HCT116 (cell line): ENCODE results near the gene TBXAS1. TPM values are rescaled to one million over a fixed set of nuclear protein-coding genes. Genes with fewer than 3 reads are reported as not detected.

ENCODE experiments used
- ATAC-seq: fragments of 200-7000 bp; cut with Tn5 transposase; 2 replicates; pipeline ENCODE4 v1.9.1; 2020; ENCODE audit warnings: mild to moderate bottlenecking, moderate library complexity
- BruUV-seq: library from RNA; stranded (reverse); fragments of 400-500 nt; replicated peaks from 2 replicates; lab custom pipeline; 2021; lab: Mats Ljungman, UMichigan
- CTCF ChIA-PET: fragments of 300-600 bp; sonication (Branson Sonifier 250); formaldehyde crosslinking; loops from one replicate; lab custom pipeline; 2021; ENCODE audit warnings: antibody characterized with exemption; lab: Charles Lee
- POLR2A ChIA-PET: fragments of 300-600, 350-600 bp; sonication (Branson Sonifier 250); formaldehyde crosslinking; loops from one replicate; lab custom pipeline; 2021; ENCODE audit warnings: antibody characterized with exemption; lab: Charles Lee
- RAD21 ChIA-PET, 2 experiments: fragments of 300-600 bp; sonication (Branson Sonifier 250); formaldehyde crosslinking; loops; one replicate each; lab custom pipeline; 2023; ENCODE audit warnings: low total read pairs in 2 of 2; ENCODE audit not compliant: uncharacterized antibody in 2 of 2, unreplicated experiment in 2 of 2, low non-redundant PET in 1 of 2; lab: Charles Lee
- DNase-seq: peaks from one replicate; pipeline ENCODE4 v3.0.0-alpha.2; 2010; ENCODE audit warnings: low read depth, low spot score
- H2AFZ ChIP-seq: fragments of 200-600 bp; shearing (Covaris generic), sonication (generic); 2 replicates; pipeline ENCODE4 v1.6.1; 2017; ENCODE audit warnings: low read depth, mixed run types, mixed read lengths, antibody characterized with exemption, low read length; ENCODE audit not compliant: poor library complexity, severe bottlenecking
- H3K27ac ChIP-seq: 2 replicates; pipeline ENCODE4 v1.5.1; 2012; ENCODE audit warnings: low read depth, low read length
- H3K27me3 ChIP-seq: fragments of 200-600 bp; sonication (generic); 2 replicates; pipeline ENCODE4 v1.6.1; 2016; ENCODE audit warnings: mixed run types, low read length, mixed read lengths; ENCODE audit not compliant: insufficient read depth
- H3K36me3 ChIP-seq, 2 experiments: fragments of 200-500 bp in 1 of 2; fragments of 200-600 bp in 1 of 2; sonication (Bioruptor generic) in 1 of 2; sonication (generic) in 1 of 2; 2 replicates each; pipeline versions ENCODE4 v1.5.1 to v1.6.1; 2014 to 2016; ENCODE audit warnings: low read length in 2 of 2, inconsistent platforms in 1 of 2, mixed read lengths in 1 of 2, mixed run types in 1 of 2; ENCODE audit not compliant: insufficient read depth in 2 of 2, control insufficient read depth in 1 of 2
- H3K4me1 ChIP-seq, 2 experiments: fragments of 200-600 bp in 1 of 2; sonication (generic) in 1 of 2; 2 replicates each; pipeline versions ENCODE4 v1.5.1 to v1.6.1; 2012 to 2017; ENCODE audit warnings: low read length in 2 of 2, inconsistent platforms in 1 of 2, mild to moderate bottlenecking in 1 of 2, mixed read lengths in 1 of 2, mixed run types in 1 of 2, moderate library complexity in 1 of 2; ENCODE audit not compliant: insufficient read depth in 2 of 2, control insufficient read depth in 1 of 2
- H3K4me2 ChIP-seq: fragments of 200-600 bp; sonication (generic); 2 replicates; pipeline ENCODE4 v1.6.1; 2017; ENCODE audit warnings: mixed run types, low read length, mixed read lengths
- H3K4me3 ChIP-seq, 2 experiments: fragments of 200-600 bp in 1 of 2; sonication (generic) in 1 of 2; replicated peaks in 1 of 2; 2 replicates each; pipeline ENCODE4 v1.5.1; 2011 to 2016; ENCODE audit warnings: low read length in 2 of 2, control low read depth in 1 of 2, low read depth in 1 of 2, mild to moderate bottlenecking in 1 of 2, mixed read lengths in 1 of 2, mixed run types in 1 of 2
- H3K79me2 ChIP-seq: fragments of 200-600 bp; sonication (generic); 2 replicates; pipeline ENCODE4 v1.6.1; 2017; ENCODE audit warnings: mild to moderate bottlenecking, mixed run types, low read length, moderate library complexity, mixed read lengths; ENCODE audit not compliant: insufficient read depth
- H3K9ac ChIP-seq: fragments of 200-600 bp; sonication (generic); 2 replicates; pipeline ENCODE4 v1.6.1; 2016; ENCODE audit warnings: low read length, mixed read lengths
- H3K9me2 ChIP-seq: fragments of 200-600 bp; sonication (generic), shearing (Covaris generic); 2 replicates; pipeline ENCODE4 v1.6.1; 2017; ENCODE audit warnings: mixed run types, mild to moderate bottlenecking, moderate library complexity; ENCODE audit not compliant: insufficient read depth
- H3K9me3 ChIP-seq, 2 experiments: fragments of 200-500 bp in 1 of 2; fragments of 200-600 bp in 1 of 2; sonication (Bioruptor generic) in 1 of 2; sonication (generic) in 1 of 2; 2 replicates each; pipeline ENCODE4 v1.6.1; 2014 to 2017; ENCODE audit warnings: low read length in 2 of 2, mixed read lengths in 2 of 2, inconsistent platforms in 1 of 2, low read depth in 1 of 2, mild to moderate bottlenecking in 1 of 2, mixed run types in 1 of 2, moderate library complexity in 1 of 2; ENCODE audit not compliant: control insufficient read depth in 1 of 2, insufficient read depth in 1 of 2
- H4K20me1 ChIP-seq: fragments of 200-600 bp; sonication (generic), shearing (Covaris generic); 2 replicates; pipeline ENCODE4 v1.6.1; 2017; ENCODE audit warnings: mixed run types, mild to moderate bottlenecking, moderate library complexity; ENCODE audit not compliant: insufficient read depth
- CBX3 ChIP-seq: IDR thresholded peaks from 2 replicates; pipeline ENCODE4 v1.6.1; 2012; ENCODE audit warnings: low read depth
- EGR1 ChIP-seq: IDR thresholded peaks from 2 replicates; pipeline ENCODE4 v1.6.1; 2012; ENCODE audit warnings: low read depth
- ELF1 ChIP-seq: IDR thresholded peaks from 2 replicates; pipeline ENCODE4 v1.6.1; 2012; ENCODE audit warnings: low read depth, borderline replicate concordance
- EZH2 ChIP-seq: fragments of 200-600 bp; sonication (generic); IDR thresholded peaks from 2 replicates; pipeline ENCODE4 v1.6.1; 2017; ENCODE audit warnings: antibody characterized with exemption, mixed run types
- EZH2phosphoT487 ChIP-seq: fragments of 200-600 bp; IDR thresholded peaks from 2 replicates; pipeline ENCODE4 v1.6.1; 2018; ENCODE audit warnings: antibody characterized with exemption, borderline replicate concordance
- JUND ChIP-seq: IDR thresholded peaks from 2 replicates; pipeline ENCODE4 v1.6.1; 2012
- POLR2A ChIP-seq: IDR thresholded peaks from 2 replicates; pipeline ENCODE4 v1.7.0; 2011; ENCODE audit warnings: borderline replicate concordance; ENCODE audit not compliant: insufficient read depth, insufficient read length; ENCODE audit errors: extremely low read depth
- POLR2AphosphoS5 ChIP-seq: IDR thresholded peaks from 2 replicates; pipeline ENCODE4 v1.6.1; 2011; ENCODE audit warnings: mild to moderate bottlenecking, low read depth, low read length, moderate library complexity
- RAD21 ChIP-seq: IDR thresholded peaks from 2 replicates; pipeline ENCODE4 v1.6.1; 2012; ENCODE audit warnings: low read depth, mild to moderate bottlenecking
- SIN3A ChIP-seq: IDR thresholded peaks from 2 replicates; pipeline ENCODE4 v1.6.1; 2012; ENCODE audit warnings: low read depth
- SP1 ChIP-seq: IDR thresholded peaks from 2 replicates; pipeline ENCODE4 v1.6.1; 2012; ENCODE audit warnings: low read depth
- SRF ChIP-seq: IDR thresholded peaks from 2 replicates; pipeline ENCODE4 v1.6.1; 2012; ENCODE audit warnings: low read depth
- TCF7L2 ChIP-seq: IDR thresholded peaks from 2 replicates; pipeline ENCODE4 v1.7.0; 2011; ENCODE audit warnings: borderline replicate concordance, inconsistent platforms; ENCODE audit not compliant: insufficient read depth, insufficient read length; ENCODE audit errors: extremely low read depth
- YY1 ChIP-seq: IDR thresholded peaks from 2 replicates; pipeline ENCODE4 v1.6.1; 2011; ENCODE audit warnings: low read length, low read depth, moderate library complexity, mild to moderate bottlenecking; ENCODE audit not compliant: insufficient replicate concordance; ENCODE audit errors: extremely low read depth
- ZFX ChIP-seq: fragments of 450-650 bp; IDR thresholded peaks from 2 replicates; pipeline ENCODE4 v1.6.1; 2017
- ZNF274 ChIP-seq: fragments of 200-500 bp; sonication (Bioruptor generic); IDR thresholded peaks from 2 replicates; pipeline ENCODE4 v1.6.1; 2014; ENCODE audit warnings: mild to moderate bottlenecking, low read depth, low read length, inconsistent platforms
- intact Hi-C: fragments of 100-400 bp; cut with micrococcal nuclease; formaldehyde crosslinking; loops from 2 replicates; pipeline ENCODE4 v1.10.0; 2022
- total RNA-seq: library from RNA; stranded (reverse); gene quantifications from one replicate; pipeline ENCODE4 v1.2.1, GENCODE V29; 2021; ENCODE audit not compliant: unreplicated experiment
- TF ChIP-seq, protein P1 (sequence below): IDR thresholded peaks from 2 replicates; pipeline ENCODE4 v1.6.1; 2012
- TF ChIP-seq, protein P2 (sequence below): IDR thresholded peaks from 2 replicates; pipeline ENCODE4 v1.6.1; 2012
- TF ChIP-seq, protein P3 (sequence below): IDR thresholded peaks from 2 replicates; pipeline ENCODE4 v1.6.1; 2011; ENCODE audit warnings: mild to moderate bottlenecking, low read length, moderate library complexity; ENCODE audit not compliant: insufficient replicate concordance; ENCODE audit errors: extremely low read depth
- TF ChIP-seq, protein P4 (sequence below): IDR thresholded peaks from 2 replicates; pipeline ENCODE4 v1.6.1; 2012; ENCODE audit warnings: low read depth

The TBXAS1 gene
- total RNA-seq, 1 experiment from 2014 or later = 1.4 TPM

DNA sequence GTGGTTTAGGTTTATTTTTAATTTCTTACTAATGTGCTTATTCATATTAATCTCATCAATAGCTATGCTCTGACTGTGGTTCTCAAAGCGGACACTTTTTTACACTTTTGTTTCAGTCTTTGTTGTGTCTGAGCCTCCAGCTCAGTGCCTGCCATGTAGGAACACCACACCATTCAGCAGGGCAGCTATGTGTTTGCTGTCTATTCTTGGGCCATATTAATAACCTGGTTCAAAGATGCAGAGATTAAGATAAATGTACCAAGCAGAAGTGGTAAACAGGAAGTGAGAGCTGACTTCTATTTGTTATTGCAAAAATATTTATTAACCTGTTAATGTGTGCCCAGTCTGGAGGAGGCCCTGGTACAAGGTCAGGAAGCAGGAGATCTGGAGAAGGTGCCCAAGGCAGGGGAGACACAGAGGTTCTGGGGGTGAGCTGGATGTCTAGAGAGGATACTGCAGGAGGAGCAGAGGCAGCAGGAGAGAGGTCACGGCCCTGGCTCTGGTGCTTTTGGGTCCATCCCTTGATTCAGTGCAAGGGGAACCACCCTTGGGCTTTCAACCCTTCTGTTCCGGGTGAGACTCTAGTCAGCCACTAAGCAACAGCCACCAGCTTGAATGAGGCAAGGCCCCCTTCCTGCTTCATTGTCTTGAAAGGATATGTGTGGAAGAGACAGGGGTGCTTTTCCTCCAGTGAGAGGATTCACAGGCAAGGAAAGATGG, 1.9 kb downstream of the TBXAS1 start:
- Histone ChIP-seq H3K4me2 (no peak overlapping the region), H3K27ac (no peak overlapping the region), H3K4me1 (peaks cover 0 to 3% of the 10 kb centered on the region in 2 experiments; a peak in 2 of 4 replicates), H3K9me2 (no peaks in the 10 kb centered on the region), H3K4me3 (no peak overlapping the region), H4K20me1 (no peaks in the 10 kb centered on the region), H3K27me3 (peaks cover 5% of the 10 kb centered on the region; the same call in 1 of the 2 replicates), H3K36me3 (no peaks in the 10 kb centered on the region), H3K79me2 (no peaks in the 10 kb centered on the region), H3K9me3 (no peaks in the 10 kb centered on the region), H3K9ac (no peak overlapping the region), H2AFZ (no peak overlapping the region)
- ChIA-PET RAD21 (no interaction called here), POLR2A (no interaction called here), CTCF (no interaction called here)
- intact Hi-C loops = no loop called here
- DNase-seq (no peak), ATAC-seq (no peak)
- no TSS peak for BruUV-seq
- TF ChIP-seq YY1 = no peak
- no peak for TF ChIP-seq ELF1
- no peak for TF ChIP-seq POLR2AphosphoS5
- TF ChIP-seq ZFX = no peak
- no peak for TF ChIP-seq JUND
- TF ChIP-seq TCF7L2 = no peak
- no peak for TF ChIP-seq ZNF274
- TF ChIP-seq, protein P1, sequence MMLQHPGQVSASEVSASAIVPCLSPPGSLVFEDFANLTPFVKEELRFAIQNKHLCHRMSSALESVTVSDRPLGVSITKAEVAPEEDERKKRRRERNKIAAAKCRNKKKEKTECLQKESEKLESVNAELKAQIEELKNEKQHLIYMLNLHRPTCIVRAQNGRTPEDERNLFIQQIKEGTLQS = no peak
- TF ChIP-seq EZH2phosphoT487 = no peak
- TF ChIP-seq, protein P2, sequence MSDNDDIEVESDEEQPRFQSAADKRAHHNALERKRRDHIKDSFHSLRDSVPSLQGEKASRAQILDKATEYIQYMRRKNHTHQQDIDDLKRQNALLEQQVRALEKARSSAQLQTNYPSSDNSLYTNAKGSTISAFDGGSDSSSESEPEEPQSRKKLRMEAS = no peak
- no peak for TF ChIP-seq SIN3A
- no peak for TF ChIP-seq SRF
- TF ChIP-seq EGR1 = no peak
- TF ChIP-seq, protein P3, sequence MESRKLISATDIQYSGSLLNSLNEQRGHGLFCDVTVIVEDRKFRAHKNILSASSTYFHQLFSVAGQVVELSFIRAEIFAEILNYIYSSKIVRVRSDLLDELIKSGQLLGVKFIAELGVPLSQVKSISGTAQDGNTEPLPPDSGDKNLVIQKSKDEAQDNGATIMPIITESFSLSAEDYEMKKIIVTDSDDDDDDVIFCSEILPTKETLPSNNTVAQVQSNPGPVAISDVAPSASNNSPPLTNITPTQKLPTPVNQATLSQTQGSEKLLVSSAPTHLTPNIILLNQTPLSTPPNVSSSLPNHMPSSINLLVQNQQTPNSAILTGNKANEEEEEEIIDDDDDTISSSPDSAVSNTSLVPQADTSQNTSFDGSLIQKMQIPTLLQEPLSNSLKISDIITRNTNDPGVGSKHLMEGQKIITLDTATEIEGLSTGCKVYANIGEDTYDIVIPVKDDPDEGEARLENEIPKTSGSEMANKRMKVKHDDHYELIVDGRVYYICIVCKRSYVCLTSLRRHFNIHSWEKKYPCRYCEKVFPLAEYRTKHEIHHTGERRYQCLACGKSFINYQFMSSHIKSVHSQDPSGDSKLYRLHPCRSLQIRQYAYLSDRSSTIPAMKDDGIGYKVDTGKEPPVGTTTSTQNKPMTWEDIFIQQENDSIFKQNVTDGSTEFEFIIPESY = no peak
- no peak for TF ChIP-seq SP1
- no peak for TF ChIP-seq POLR2A
- TF ChIP-seq EZH2 = no peak
- TF ChIP-seq, protein P4, sequence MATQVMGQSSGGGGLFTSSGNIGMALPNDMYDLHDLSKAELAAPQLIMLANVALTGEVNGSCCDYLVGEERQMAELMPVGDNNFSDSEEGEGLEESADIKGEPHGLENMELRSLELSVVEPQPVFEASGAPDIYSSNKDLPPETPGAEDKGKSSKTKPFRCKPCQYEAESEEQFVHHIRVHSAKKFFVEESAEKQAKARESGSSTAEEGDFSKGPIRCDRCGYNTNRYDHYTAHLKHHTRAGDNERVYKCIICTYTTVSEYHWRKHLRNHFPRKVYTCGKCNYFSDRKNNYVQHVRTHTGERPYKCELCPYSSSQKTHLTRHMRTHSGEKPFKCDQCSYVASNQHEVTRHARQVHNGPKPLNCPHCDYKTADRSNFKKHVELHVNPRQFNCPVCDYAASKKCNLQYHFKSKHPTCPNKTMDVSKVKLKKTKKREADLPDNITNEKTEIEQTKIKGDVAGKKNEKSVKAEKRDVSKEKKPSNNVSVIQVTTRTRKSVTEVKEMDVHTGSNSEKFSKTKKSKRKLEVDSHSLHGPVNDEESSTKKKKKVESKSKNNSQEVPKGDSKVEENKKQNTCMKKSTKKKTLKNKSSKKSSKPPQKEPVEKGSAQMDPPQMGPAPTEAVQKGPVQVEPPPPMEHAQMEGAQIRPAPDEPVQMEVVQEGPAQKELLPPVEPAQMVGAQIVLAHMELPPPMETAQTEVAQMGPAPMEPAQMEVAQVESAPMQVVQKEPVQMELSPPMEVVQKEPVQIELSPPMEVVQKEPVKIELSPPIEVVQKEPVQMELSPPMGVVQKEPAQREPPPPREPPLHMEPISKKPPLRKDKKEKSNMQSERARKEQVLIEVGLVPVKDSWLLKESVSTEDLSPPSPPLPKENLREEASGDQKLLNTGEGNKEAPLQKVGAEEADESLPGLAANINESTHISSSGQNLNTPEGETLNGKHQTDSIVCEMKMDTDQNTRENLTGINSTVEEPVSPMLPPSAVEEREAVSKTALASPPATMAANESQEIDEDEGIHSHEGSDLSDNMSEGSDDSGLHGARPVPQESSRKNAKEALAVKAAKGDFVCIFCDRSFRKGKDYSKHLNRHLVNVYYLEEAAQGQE = no peak
- TF ChIP-seq CBX3 = no peak
- TF ChIP-seq RAD21 = no peak
